ENCODE measurements around the gene FREY1. TPM values are rescaled to one million over a fixed set of nuclear protein-coding genes. Genes with fewer than 3 reads are reported as not detected.
A peak's percentile ranks its signal among the peaks of the same experiment; 100 is the strongest.

Gene FREY1
- total RNA-seq, 3 donors from 2014 or later: 0.81 to 2.2 (median 1.5) TPM

DNA sequence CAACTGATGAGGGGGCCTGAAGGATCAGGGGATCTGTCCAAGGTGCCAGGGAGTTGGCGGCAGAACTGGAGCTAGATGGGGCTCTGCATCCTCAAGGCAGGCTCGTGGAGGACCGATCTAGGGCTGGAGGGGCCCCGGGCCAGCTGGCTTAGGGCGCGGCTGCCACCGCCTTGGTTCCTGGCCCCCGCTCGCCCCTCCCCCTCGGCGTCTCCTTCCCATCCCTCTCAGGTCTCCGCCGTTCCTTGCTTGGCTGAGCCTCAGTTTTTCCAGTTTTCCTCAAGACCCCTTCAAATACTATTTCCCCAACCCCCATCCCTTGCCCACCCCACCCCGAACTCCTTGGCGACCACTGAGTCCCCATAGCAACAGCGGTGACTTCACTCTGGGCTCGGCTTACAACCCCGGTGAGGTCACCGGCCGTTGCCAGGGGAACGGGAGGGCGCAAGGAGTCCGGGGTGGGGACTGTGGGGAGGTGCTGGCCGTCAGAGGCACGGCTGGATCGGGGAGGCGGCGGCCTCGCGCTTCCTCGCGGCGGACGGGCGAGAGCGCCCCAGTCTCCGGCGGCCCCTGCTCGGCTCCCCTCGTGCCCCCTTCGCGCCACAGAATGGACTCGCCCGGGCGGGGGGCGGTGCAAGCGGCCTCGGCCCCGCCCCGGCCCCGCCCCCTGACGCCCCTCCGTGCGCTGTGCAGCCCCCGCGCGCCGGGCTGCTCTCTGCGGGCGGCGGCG lies 7.5 kb downstream of the FREY1 start:
- peak; percentile 77 for ATAC-seq
- TF ChIP-seq, protein P1, sequence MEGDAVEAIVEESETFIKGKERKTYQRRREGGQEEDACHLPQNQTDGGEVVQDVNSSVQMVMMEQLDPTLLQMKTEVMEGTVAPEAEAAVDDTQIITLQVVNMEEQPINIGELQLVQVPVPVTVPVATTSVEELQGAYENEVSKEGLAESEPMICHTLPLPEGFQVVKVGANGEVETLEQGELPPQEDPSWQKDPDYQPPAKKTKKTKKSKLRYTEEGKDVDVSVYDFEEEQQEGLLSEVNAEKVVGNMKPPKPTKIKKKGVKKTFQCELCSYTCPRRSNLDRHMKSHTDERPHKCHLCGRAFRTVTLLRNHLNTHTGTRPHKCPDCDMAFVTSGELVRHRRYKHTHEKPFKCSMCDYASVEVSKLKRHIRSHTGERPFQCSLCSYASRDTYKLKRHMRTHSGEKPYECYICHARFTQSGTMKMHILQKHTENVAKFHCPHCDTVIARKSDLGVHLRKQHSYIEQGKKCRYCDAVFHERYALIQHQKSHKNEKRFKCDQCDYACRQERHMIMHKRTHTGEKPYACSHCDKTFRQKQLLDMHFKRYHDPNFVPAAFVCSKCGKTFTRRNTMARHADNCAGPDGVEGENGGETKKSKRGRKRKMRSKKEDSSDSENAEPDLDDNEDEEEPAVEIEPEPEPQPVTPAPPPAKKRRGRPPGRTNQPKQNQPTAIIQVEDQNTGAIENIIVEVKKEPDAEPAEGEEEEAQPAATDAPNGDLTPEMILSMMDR (IDR thresholded peaks at IDR 0.05): no peak
- no peaks in the 10 kb centered on the region for H3K36me3 ChIP-seq (ENCODE audit: low read depth)
- DNase-seq: peak; percentile 68 to 83 (median 78)
- intact Hi-C loops (cut with DNase I, micrococcal nuclease): no loop called here
- no peaks in the 10 kb centered on the region for H3K9me3 ChIP-seq
- peaks cover 8% of the 10 kb centered on the region for H3K4me1 ChIP-seq (ENCODE audit: low read depth)
- H3K4me3 ChIP-seq: no peak overlapping the region

GRCh38 chr11:45899086-45899447 lies 8.0 kb downstream of the FREY1 start:
- Histone ChIP-seq H3K9me3 (no peaks in the 10 kb centered on the region), H3K36me3 (ENCODE audit: low read depth) (no peaks in the 10 kb centered on the region), H3K4me1 (ENCODE audit: low read depth) (peaks cover 8% of the 10 kb centered on the region), H3K4me3 (no peak overlapping the region)
- TF ChIP-seq, protein P1 (IDR thresholded peaks at IDR 0.05): no peak
- DNase-seq: no peak
- intact Hi-C loops (cut with DNase I, micrococcal nuclease): no loop called here
- no peak for ATAC-seq

- Histone ChIP-seq H3K9me3 (no peaks in the 10 kb centered on the region), H3K36me3 (ENCODE audit: low read depth) (no peaks in the 10 kb centered on the region), H3K4me1 (ENCODE audit: low read depth) (peaks cover 8% of the 10 kb centered on the region), H3K4me3 (no peak overlapping the region)
- DNase-seq (no peak), ATAC-seq (no peak)
- TF ChIP-seq, protein P1 (IDR thresholded peaks at IDR 0.05): no peak
- intact Hi-C loops (cut with DNase I, micrococcal nuclease): no loop called here
Measured at GRCh38 chr11:45897556-45897955, 9.5 kb downstream of the FREY1 start.

- no peak for DNase-seq
- ATAC-seq: no peak
Measured at GRCh38 chr11:45896422-45896984, 10.6 kb downstream of the FREY1 start.

GRCh38 chr11:45895553-45896259 lies 11.4 kb downstream of the FREY1 start:
- Histone ChIP-seq H3K9me3 (no peaks in the 10 kb centered on the region), H3K36me3 (ENCODE audit: low read depth) (no peaks in the 10 kb centered on the region), H3K4me3 (no peak overlapping the region), H3K4me1 (ENCODE audit: low read depth) (peaks cover 8% of the 10 kb centered on the region)
- TF ChIP-seq, protein P1 (IDR thresholded peaks at IDR 0.05): no peak
- ATAC-seq (no peak), DNase-seq (no peak)
- intact Hi-C loops (cut with DNase I, micrococcal nuclease): no loop called here

More at GRCh38 chr11:45896422-45896984, 10.6 kb downstream of the FREY1 start:
- TF ChIP-seq, protein P1 (IDR thresholded peaks at IDR 0.05): no peak
- Histone ChIP-seq H3K4me3 (no peak overlapping the region), H3K36me3 (ENCODE audit: low read depth) (no peaks in the 10 kb centered on the region), H3K4me1 (ENCODE audit: low read depth) (peaks cover 8% of the 10 kb centered on the region), H3K9me3 (no peaks in the 10 kb centered on the region)
- intact Hi-C loops (cut with DNase I, micrococcal nuclease): no loop called here

All from mucosa of descending colon (tissue), 3 donors.